GM12875 (cell line): ENCODE data around the gene IFI30.

Source experiments
- H3K4me3 ChIP-seq: one replicate; pipeline ENCODE4 v1.5.1; 2011; ENCODE audit warnings: low read depth, low read length, control low read depth
- TF ChIP-seq, protein P1 (sequence below): IDR thresholded peaks from 2 replicates; pipeline ENCODE4 v1.5.1; 2011; ENCODE audit warnings: low read depth, mild to moderate bottlenecking, control low read depth, inconsistent platforms, low read length, moderate library complexity, borderline replicate concordance; ENCODE audit not compliant: insufficient read depth

IFI30 gene

DNA sequence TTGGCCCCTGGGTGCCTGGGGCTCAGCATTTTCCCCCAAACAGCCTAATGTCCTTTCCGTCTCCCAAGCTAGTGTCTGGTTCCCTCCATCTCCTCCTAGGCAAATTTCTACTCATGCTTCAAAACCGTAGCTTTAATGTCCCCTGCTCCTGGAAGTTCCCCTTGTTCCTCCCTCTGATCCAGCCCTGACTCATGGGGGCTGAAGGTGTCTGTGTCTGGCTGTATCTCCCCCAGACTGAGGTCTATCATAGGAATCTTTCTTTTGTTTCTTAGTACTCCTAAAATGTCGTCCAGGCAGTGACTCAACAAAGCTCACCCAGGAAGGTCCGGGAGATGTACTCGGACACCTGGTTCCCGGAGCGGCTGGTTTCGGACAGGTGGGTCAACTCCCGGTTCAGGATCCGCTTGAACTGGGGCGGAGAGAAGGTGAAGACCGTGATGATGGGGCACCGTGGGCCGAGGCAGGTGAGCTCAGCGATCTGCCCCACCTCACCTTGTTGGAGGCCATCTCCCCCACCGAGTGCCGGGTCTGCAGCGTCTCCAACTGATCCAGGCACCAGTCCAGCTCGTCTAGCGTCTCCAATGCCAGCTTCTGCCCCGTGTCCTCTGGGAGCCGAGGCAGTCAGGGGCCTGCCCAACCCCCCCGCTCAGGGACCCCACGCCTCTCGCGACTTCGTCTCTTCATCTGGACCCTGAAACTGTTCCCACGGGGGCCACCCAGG is 46.5 kb downstream of the IFI30 start:
- no peak overlapping the region for H3K4me3 ChIP-seq
- TF ChIP-seq, protein P1, sequence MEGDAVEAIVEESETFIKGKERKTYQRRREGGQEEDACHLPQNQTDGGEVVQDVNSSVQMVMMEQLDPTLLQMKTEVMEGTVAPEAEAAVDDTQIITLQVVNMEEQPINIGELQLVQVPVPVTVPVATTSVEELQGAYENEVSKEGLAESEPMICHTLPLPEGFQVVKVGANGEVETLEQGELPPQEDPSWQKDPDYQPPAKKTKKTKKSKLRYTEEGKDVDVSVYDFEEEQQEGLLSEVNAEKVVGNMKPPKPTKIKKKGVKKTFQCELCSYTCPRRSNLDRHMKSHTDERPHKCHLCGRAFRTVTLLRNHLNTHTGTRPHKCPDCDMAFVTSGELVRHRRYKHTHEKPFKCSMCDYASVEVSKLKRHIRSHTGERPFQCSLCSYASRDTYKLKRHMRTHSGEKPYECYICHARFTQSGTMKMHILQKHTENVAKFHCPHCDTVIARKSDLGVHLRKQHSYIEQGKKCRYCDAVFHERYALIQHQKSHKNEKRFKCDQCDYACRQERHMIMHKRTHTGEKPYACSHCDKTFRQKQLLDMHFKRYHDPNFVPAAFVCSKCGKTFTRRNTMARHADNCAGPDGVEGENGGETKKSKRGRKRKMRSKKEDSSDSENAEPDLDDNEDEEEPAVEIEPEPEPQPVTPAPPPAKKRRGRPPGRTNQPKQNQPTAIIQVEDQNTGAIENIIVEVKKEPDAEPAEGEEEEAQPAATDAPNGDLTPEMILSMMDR: no peak

DNA sequence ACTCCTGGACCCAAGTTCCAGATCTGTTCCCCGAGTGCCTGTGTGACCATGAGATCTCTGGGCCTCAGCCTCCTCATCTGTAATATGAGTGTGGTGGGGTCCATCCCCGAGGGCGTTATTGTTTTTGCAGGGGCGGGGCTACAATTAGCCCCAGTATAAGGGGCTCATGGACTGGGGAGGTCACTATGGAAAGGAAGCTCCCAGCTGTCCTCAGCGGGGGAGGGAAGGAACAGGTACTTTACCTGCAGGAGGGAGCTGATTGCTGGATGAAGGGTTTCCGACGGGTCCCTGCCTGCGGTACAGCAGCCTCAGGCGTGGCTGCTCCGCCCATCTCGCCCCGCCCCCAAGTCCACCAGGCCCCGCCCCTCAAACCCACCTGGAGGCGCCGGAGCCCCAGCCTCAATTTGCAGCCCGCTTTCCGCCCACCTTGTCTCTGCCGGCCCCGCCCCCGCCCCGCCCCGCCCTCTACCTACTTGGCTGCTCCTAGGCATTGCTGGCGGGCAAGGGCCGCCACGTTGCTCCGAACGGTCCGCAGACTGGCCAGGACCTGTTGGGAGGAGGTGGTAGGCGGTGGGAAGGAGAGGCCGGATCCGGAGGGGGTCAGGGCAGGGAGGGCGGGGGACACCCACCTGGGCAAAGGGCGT is 47.1 kb downstream of the IFI30 start:
- H3K4me3 ChIP-seq: no peak overlapping the region
- TF ChIP-seq, protein P1: no peak

DNA sequence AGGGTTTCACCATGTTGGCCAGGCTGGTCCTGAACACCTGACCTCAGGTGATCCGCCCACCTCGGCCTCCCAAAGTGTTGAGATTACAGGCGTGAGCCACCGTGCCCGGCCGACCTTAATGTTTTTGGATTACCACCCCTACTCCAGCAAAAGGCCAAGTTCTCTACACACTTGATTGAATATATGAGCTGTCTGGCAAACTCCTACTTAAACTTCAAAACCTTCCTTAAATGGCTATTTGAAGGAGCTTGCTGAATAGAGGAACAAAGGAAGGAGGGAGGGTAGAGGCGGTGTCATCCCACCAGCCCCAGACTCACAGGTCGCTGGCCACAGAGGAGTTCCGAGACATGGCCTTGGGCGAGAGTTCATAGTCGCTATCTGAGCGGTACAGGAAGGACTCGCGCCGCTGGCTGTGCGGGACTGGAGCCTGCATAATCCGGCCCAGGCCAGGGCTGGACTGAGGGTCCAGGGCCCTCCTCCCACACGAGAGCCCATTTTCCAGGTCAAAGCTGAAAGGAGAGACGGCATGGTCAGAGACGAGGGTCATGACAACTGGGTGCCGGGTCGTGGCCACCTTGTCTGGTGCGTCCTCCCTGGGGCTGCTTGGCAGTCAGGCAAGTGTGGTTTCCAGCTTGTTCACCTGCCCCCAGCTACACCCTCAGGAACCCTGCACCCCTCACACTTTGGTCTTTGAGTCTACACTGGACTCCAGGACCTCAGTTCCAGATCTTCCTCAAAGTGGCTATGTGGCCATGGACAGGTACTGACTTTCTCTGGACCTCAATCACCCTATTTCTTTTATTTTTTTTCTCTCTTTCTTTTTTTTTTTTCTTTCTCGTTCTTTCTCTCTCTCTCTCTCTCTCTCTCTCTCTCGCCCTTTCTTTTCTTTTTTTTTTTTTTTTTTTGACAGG is 48.5 kb downstream of the IFI30 start:
- TF ChIP-seq, protein P1: no peak
- H3K4me3 ChIP-seq: no peak overlapping the region

DNA sequence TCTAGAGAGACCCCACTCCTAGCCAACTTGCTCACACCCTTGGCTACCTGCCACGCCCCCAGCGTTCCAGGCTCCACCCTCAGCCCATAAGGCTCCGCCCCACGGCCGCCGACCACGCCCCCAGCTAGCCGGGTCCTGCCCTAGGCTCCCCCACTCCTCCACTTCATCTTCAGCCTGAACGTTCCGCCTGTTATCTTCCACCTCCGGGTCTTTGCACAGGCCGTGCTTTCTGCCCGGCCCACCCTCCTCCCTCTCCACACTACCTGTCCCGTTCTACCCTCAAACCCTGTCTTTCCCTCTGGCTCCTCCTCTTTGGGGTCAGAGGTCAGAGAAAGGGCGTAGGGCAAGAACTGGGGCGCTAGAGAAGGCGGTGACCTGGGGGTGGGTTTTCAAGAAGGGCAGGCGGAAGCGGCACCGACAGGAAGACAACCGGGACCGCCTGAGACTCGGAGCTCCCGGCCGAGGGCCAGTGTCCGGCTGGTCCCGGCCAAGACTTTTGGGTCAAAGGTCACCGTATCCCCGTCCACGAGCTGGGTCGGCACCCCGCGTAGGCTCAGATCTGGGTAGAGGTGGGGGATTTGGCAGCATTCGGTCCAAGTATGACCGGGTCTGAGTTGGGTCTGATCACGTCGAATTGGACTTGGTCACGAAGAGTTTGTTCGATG is 50.4 kb downstream of the IFI30 start:
- peak overlapping the region; percentile 55 for H3K4me3 ChIP-seq
- TF ChIP-seq, protein P1: no peak

DNA sequence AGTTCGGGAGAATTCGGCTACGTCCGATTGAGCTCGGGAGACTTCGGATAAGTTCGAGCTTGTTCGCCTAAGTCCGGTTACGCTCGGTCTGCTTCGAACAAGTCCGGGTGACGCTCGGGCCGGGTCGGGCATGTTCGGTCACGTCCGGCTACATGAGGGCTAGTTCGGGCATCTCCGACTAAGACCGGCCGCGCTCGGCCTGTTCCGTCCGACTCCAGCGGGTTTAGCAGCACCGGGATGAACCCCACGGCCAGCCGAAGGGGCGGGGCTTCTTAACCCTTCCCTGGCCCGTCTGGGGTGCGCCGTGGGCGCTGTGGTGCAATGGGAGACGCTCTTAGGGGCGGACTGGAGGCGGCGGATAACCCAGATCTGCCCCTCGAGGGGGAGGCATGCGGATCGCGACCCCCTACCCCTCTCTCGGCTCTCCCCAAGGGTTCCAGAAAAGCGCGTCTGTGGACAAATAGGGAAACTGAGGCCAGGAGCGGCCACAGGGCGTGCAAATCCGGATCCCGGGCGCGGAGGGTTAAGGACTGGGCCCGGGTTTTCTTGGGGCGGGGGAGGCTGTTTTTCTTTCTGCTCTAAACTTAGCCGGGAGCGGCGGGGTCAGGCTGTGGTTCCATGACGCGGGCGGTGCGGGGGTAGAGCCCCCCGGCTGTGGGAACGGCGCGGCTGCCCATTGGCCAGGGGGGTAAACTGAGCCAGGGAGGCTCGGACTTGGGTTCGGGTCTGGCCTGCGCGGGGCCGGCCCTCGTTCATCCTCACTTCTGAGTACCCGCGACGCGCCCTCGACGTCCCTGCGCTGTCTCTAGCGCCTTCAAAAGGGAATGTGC is 51.1 kb downstream of the IFI30 start:
- H3K4me3 ChIP-seq: peak overlapping the region; percentile 55
- TF ChIP-seq, protein P1: no peak

DNA sequence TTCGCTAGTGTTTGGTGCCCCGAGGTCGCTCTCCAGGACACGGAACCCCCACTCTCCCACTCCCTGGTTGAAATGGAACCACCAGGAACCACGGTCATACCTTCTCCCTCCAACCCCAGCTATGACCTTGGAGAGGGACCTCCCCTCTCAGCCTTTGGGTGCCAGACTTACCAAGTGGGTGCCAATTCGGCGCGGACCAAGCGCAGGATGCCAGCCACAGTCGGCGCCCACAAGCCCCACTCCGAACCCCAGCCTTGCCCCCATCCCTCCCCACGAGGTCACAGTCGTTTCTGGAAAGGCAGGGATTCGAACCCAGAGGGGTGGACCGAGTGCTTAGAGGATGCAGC is 51.7 kb downstream of the IFI30 start:
- TF ChIP-seq, protein P1: no peak
- H3K4me3 ChIP-seq: no peak overlapping the region
